WI38 (cell line): ENCODE data around the gene ACOT7.

Experiments used
- H3K4me3 ChIP-seq: 2 replicates; pipeline ENCODE4 v1.5.1; 2011; ENCODE audit warnings: low read depth, mild to moderate bottlenecking, control low read depth, low read length
- TF ChIP-seq, protein P1 (sequence below): IDR thresholded peaks from 2 replicates; pipeline ENCODE4 v1.5.1; 2012; ENCODE audit warnings: low read depth, mild to moderate bottlenecking, control low read depth, low read length

The ACOT7 gene

DNA sequence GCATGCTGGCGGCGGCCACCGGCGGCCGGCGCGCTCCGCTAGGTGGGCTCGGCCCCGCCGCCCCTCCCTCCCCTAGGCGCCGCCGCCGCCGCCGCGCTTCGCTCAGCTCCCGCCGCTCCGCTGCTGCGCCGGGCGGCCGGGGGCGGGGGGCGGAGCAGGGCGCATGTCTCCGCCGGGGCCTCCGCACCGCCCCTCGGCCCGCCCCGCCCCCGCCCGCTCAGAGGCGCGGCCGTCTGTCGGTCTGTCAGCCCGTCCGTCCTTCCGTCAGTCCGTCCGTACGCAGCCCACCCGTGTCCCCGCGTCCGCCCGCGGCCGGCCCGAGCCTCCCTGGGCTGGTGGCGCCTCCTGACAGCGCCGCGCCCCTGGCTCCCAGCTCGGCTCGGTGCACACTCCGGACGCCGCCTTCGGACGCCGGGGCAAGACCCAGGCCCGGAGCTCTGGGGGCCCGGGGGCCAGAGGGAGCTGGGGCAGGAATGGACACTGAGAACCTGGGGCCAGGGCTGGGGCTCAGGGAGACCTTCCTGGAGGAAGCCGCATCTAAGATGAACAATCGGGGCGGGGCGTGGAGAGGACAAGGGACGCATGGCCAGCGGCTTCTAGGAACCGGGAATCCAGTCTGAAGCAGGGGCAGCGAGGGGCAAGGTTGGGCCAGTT, 132.5 kb downstream of the ACOT7 start, which contains the start of gene GPR153:
GPR153 (minus strand) TSS at position 138 of the 654 bp plus-strand sequence. CDS start 6,193 bp downstream, outside the sequence.
- TF ChIP-seq, protein P1, sequence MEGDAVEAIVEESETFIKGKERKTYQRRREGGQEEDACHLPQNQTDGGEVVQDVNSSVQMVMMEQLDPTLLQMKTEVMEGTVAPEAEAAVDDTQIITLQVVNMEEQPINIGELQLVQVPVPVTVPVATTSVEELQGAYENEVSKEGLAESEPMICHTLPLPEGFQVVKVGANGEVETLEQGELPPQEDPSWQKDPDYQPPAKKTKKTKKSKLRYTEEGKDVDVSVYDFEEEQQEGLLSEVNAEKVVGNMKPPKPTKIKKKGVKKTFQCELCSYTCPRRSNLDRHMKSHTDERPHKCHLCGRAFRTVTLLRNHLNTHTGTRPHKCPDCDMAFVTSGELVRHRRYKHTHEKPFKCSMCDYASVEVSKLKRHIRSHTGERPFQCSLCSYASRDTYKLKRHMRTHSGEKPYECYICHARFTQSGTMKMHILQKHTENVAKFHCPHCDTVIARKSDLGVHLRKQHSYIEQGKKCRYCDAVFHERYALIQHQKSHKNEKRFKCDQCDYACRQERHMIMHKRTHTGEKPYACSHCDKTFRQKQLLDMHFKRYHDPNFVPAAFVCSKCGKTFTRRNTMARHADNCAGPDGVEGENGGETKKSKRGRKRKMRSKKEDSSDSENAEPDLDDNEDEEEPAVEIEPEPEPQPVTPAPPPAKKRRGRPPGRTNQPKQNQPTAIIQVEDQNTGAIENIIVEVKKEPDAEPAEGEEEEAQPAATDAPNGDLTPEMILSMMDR: no peak

DNA sequence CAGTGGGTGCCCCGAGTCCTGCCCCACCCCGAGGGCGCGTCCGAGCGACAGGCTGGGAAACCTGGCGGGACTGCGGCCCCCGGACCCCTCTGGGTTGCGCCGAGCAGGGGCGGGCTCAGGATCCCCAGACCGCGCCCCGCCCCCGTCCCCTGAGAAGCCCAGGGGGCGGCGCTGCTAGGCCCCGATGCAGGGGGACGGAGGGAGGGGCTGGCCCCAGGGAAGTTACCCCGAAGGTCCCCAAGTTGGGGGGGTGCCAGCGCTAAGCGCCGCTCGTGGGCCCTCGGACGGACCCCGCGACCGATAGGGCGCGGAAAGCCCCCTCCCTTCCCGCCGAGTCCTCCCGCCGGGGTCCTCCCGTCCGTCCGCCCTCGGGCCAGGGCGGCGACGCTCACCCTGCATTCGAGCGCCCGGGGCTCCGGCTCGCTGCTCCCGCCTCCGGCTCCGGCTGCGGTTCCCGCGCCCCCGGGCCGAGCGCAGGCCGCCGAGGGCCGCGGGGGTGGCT, 133.1 kb downstream of the ACOT7 start:
- TF ChIP-seq, protein P1: no peak
- peak overlapping the region; percentile 69 for H3K4me3 ChIP-seq

More for the DNA sequence above, 132.5 kb downstream of the ACOT7 start, which contains the start of gene GPR153:
- H3K4me3 ChIP-seq: peak within 1 kb of the TSS; percentile 69

DNA sequence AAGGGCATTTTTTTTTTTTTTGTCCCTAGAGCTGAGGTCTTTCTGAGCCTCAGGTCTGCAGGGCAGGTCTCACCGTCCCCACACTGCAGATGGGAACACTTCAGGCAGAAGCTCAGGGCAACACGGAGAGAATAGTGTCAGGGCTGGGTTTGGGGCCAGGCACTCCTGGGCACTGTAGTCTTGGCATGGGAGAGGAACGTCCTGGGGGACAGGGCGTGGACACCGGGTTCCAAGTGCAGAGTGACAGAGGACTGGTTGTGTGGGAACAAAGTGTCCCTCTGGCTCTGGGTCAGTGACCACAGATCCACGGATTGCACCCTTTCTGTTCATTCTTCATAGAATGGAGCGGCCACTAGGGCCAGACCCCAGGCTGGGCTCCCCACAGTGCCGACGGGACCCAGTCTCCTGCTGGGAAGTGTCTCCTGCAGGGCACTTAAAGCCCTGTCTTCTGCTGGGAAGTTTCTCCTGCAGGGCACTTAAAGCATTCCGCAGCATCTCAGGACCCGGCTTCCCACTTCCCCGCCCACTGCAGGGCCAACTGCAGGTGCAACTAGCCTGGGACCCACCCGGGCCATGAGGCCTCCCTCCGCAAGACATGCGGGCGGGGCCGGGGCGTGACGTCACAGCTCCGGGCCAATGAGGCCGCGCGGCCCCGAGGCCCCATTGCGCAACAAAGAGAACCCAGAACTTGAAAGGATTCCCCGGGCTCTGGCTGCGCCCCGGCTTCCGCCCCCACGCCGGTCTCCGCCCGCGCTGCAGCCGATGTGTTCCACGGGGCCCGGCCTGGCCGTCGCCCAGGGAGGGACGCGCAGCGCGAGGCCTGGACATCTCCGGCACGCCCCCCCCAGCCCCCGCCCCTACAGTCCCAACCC, 133.8 kb downstream of the ACOT7 start:
- TF ChIP-seq, protein P1: no peak

GRCh38 chr1:6258675-6259074, 134.9 kb downstream of the ACOT7 start:
- TF ChIP-seq, protein P1: no peak
- H3K4me3 ChIP-seq: no peak overlapping the region

More for the DNA sequence above, 133.8 kb downstream of the ACOT7 start:
- H3K4me3 ChIP-seq: peak overlapping the region; percentile 69

DNA sequence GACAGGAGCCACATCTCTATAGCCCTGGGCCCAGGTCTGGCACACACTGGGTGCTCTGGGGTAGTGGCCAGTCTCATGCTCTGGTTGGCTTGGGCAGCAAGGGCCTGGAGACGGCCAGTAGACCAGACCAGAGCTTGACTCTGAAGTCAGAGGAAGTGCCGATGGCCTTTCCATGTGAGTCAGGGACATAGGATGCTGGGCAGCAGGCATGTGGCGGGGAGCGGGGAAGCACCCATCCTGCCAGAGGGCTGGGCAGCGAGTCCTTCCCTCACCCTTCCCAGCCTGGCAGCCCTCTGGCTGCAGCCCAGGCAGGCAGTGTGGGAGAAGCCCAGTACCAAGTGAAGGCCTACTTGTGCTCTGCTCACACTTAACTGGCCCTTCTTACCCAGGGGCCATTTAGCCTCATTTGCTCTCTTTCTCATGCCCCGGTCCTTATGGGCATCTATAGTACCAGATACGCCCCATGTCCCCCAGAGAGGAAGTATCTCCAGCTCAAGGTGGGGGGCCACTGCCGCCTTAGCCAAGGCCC, 136.0 kb downstream of the ACOT7 start:
- no peak overlapping the region for H3K4me3 ChIP-seq
- TF ChIP-seq, protein P1: no peak

GRCh38 chr1:6256645-6257044, 136.9 kb downstream of the ACOT7 start:
- no peak overlapping the region for H3K4me3 ChIP-seq
- TF ChIP-seq, protein P1: no peak
